GM18498 (cell line): Measurements from ENCODE around the gene GPC1.

Source experiments
- ATAC-seq: cut with Tn5 transposase; IDR thresholded peaks from one replicate; pipeline ENCODE4 v1.9.1; 2021; ENCODE audit warnings: mild to moderate bottlenecking, moderate library complexity; ENCODE audit not compliant: unreplicated experiment

Gene GPC1

DNA sequence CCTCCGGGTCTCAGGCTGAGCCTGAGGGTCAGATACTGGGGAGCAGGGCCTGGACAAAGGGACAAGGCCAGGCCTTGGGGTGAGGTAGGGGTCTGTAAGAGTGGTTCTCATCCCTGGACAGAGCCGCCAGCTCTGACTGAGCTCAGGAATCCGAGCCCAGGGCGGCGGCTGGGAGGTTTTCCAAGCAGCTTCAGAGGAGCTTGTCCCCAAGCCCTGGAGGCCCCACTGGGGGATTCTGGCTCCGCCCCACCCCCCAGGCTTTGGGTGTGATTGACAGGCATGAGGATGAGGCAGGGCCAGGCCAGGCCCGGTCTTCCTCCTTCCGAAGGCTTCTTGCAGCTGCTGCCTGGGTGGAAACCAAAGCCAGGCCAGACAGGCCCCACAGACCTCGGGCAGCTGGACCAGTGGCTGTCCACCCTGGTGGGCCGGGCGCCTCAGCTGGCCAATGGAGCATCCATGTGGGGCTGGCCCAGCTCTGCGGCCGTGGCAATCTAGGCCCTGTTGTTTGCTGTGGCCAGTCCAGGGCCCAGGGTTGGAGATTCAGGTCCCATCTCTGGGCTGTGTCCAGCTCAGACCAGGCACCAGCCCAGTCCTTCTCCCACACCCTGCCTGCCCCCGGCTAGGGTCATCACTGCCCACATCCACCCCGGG is 23.1 kb upstream of the GPC1 start:
- no peak for ATAC-seq

- no peak for ATAC-seq
Measured at GRCh38 chr2:240412975-240413812, 22.3 kb upstream of the GPC1 start.

- ATAC-seq = no peak
Measured at GRCh38 chr2:240413813-240414429, 21.5 kb upstream of the GPC1 start.

DNA sequence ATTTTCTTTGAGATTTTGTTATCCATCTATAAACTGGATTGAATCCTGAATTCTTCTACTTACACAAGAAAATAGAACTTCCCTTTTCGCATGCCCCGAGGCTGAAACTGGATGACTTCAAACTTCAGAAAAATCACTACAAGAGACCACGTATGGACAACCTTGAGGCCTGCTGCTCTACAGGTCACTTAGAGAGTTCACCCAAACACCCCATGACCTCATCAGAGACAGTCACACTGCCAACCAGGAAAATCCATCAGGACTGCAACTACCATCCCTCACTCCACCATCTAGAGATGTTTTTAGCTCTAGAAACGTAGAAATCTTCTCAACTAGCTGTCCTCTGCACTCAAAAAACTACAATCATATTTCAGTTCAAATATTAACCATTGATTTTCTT is 18.6 kb upstream of the GPC1 start:
- ATAC-seq = no peak

DNA sequence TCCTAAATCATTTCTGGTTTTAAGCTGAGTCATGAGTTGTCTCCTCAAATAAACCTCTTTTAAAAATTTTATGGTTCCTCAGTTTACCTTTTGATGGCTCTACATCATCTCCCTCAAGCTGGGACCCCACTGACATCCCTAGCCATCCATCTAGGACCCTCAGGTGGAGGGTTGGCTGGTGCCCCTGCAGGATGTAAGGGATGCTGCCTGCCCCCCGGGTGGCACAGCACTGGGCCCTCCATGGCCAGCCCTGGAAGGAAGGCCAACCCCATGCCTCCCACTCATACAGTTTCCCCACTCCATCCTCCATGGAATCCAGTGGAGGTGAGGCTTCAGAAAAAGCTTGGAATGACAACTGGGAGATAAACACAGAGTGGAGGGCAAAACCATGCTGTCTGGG is 17.2 kb upstream of the GPC1 start:
- no peak for ATAC-seq

DNA sequence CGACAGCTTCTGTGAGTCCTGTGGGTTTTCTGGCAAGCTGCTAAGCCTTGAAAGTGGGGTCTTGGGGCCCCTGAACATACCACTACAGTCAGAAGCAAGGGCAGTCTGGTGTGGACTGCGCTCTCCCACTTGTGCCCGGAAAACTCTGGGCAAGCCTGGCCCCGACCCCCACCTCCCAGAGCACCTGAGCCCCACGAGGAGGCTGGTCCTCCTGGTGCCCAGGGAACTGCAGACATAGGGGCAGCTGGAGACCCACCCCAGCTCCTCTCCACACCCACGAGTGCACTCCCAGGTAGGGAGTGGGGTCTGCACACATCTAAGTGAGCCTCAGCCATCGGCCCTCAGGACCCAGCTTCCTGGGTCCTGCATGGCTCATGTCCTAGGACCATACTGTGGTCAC is 16.2 kb upstream of the GPC1 start:
- ATAC-seq = no peak

GRCh38 chr2:240419723-240420122 is 15.7 kb upstream of the GPC1 start:
- ATAC-seq = no peak

- ATAC-seq = no peak
Measured at GRCh38 chr2:240420206-240421104, 15.0 kb upstream of the GPC1 start.

DNA sequence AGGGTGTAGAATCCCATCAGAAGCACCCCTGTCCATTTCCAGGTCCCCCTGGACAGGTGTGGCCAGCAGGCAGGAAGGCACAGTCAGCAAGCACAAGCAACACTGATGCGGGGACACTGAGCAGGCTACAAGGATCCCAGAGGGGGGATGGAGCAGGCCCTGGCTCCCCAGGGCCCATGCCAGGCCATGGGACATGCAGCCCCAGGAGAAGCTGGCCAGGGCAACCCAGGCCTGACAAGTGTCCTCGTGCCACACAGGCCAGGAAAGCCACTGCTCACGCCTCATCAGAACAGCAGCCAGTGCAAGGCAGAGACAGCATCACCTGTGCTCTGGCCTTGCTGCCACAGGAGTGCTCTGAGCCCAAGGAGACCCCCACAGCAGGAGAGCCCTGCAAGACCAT is 14.1 kb upstream of the GPC1 start:
- ATAC-seq = no peak

DNA sequence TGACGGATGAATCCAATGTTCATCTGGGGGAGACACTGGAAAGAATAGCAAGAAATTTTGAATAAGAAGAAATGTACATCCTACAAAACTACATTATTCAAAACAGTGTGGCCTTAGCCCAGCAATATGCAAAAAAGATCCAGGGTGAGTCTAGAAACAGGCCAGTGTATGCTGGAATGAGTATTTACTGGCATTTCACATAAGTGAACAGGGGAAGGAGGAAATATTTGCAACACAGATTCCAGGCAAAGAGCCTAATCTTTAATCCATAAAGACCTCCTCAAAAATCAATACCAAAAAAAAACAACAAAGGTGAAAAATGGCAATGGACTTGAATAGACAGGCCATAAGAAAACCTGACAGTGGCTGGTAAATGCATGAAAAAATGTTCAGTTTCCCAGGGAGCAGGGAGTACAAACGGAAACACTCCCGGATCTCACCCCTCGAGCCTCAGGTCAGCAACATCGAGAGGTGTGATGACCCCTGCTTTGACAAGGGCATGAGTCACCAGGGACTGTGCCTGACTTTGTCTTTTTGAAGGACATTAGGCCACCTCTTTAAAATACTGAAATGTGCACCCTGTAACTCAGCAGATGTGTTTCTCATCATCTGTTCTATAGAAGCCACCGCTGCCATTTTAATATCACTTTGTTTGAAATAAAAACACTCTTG is 12.7 kb upstream of the GPC1 start:
- ATAC-seq = no peak

GRCh38 chr2:240423788-240424191 is 11.7 kb upstream of the GPC1 start:
- ATAC-seq = no peak

DNA sequence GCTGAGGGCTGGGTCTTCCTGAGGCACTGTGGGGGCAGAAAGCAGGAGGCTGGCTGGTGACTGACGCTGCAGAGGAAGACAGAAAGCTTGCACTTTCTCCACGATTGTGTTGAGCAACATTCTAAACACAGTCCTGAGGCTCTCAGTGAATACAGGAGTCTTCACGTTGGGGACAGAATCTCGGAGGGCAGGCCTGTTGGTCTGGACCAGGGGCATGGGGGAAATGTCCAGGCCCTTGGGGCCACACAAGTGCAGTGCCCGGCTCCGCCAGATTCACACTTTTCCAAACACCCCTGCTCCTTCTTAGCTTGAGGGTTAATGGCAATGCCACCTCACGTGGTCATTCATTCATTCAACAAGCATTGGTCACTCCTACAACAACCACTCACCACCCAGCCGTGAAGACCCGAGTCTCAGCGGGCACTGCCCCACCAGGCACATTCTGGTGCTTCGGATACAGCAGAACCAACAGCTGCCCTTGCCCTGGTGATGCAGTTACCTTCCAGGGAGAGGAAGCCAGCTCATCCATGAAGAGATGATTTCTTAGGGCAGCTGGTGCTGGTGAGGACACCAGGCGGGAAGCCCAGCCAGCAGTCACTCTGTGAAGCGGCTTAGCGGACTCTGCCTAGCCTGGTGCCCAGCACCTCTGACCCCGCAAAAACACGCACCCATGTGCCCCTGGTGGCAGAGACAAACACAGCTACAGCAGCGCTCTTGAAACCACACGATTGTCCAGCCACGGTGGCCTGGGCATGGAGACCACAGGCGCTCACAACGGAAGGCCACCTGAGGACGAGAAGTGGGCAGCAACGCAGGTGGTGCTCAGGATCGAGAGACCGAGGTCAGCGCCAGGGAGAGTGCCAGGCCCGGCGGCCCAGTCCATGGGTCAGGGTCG is 10.9 kb upstream of the GPC1 start:
- ATAC-seq = no peak

DNA sequence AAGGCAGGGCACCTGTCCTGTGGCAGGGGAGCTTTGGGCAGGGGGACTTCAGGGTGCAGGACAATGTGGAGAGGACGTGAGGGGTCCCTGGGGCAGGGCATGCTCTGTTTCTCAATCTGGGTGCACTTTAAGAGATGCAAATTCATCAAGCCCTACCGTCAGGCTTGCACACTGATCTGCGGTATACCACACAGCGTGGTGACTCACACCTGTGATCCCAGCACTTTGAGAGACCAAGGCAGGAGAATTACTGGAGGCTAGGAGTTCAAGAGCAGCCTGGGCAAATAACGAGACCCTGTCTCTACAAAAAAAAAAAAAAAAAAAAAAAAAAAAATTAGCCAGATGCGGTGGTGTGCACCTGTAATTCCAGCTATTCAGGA is 10.2 kb upstream of the GPC1 start:
- no peak for ATAC-seq

DNA sequence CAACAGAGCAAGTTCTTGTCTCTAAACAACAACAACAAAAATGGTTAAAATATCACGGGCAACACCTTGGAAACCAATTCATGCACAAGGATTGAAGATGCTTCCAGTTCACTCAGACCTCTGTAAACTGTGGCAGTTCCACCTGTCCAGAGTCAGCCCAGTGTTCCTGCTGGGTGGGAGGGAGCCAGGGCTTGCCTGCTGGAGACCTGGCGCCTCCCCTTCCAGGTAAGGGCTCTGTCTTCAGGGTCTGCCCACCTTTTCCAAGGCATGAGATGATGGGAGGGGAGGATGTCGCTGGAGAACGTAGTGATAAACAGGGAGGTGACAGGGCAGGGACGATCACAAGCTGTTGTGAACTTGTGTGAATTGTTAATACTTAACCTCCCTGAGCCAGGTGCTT is 9.8 kb upstream of the GPC1 start:
- ATAC-seq = no peak

- no peak for ATAC-seq
Measured at GRCh38 chr2:240426845-240427721, 8.4 kb upstream of the GPC1 start.

DNA sequence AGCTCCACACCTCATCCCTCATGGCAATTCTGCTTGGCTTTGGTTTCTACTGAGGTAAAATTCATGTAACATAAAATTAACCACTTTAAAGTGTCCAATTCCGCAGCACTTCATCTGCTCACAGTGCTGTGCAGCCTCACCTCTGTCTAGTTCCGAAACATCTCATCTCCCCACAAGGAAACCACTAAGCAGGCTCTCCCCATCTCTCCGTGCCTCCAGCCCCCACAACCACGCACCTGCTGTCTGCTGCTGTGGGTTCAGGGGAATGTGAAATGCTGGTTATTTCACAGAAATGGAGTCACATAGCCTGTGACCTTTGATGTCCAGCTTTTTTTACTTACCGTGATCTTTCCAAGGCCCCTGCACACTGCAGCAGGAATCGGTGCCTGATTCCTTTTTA is 7.7 kb upstream of the GPC1 start:
- ATAC-seq = no peak

DNA sequence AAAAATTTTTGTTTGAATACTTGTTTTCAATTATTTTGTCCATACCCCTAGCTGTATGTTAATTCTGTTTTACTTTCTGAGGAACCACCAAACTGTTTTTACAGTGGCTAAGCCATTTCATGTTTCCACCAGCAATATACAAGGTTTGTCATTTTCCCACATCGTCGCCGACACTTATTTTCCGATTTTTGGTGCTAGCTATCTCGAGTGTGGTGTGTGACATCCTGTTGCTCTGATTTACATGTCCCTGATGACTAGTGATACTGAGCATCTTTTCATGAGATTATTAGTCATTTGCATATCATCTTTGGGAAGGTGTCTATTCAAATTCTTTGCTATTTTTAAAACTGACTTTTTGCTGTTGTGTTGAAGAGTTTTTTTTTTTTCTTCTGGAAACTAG is 7.2 kb upstream of the GPC1 start:
- ATAC-seq = no peak

DNA sequence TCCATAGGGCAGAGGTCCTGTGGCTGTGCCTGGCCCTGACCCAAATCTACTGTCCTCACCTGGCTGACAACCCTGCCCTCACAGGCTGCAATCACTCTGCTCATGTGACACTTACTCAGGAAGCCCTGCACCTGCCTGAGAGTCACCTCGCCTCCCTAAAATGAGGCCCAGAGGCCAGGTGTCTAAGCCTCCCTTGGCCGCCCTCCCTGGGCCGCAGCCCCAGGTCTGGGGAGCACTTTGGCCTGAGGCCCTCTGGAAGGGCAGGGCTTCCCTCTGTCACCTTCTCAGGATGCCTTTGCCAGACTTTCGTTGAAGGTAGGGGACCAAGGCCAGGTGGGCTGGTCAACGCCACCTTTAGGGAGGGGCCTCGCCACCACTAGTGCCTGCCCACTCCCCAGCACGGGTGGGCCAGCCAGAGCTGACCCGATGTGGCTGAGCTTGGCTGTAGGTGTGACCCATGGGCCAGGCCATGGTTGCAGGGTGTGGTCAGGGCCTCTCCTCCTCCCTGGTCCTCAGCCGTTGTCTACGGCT is 6.1 kb upstream of the GPC1 start:
- no peak for ATAC-seq
